ENCODE measurements around the gene BIRC2.

The BIRC2 gene

DNA sequence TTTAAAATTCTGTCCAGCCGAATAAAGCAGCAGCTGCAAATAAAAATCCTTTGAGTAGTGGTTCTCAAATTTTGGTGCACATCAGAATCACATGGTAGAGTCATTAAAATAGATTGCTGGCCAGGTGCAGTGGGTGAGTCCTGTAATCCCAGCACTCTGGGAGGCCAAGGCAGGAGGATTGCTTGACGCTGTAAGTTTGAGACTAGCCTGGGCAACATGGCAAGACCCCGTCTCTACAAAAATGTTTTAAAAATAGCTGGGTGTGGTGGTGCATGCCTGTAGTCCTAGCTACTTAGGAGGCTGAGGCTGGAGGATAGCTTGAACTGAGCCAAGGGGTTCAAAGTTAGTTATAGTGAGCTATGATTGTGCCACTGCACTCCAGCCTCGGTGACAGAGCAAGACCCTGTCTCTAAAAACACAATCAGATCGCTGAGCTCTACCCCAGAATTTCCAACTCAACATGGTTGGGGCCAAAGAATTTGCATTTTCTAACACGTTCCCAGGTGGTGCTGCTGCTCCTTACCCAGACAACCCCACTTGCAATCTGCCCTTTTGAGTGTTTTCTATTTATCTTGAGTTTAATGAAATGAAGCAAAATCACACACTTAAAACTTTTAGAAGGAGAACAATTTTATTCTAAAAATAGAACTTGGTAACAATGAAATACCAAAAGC, 48.8 kb downstream of the BIRC2 start:
- POLR2A ChIA-PET = no interaction called here
- TF ChIP-seq SUZ12 (IDR thresholded peaks at IDR 0.05) = no peak
- no peak for TF ChIP-seq FOXA1 (IDR thresholded peaks at IDR 0.05)
- no peak for TF ChIP-seq FOXM1 (IDR thresholded peaks at IDR 0.05; ENCODE audit: borderline replicate concordance)
- no peak for TF ChIP-seq BHLHE40 (IDR thresholded peaks at IDR 0.05; ENCODE audit: borderline replicate concordance)
- TF ChIP-seq NFRKB (IDR thresholded peaks at IDR 0.05) = no peak

DNA sequence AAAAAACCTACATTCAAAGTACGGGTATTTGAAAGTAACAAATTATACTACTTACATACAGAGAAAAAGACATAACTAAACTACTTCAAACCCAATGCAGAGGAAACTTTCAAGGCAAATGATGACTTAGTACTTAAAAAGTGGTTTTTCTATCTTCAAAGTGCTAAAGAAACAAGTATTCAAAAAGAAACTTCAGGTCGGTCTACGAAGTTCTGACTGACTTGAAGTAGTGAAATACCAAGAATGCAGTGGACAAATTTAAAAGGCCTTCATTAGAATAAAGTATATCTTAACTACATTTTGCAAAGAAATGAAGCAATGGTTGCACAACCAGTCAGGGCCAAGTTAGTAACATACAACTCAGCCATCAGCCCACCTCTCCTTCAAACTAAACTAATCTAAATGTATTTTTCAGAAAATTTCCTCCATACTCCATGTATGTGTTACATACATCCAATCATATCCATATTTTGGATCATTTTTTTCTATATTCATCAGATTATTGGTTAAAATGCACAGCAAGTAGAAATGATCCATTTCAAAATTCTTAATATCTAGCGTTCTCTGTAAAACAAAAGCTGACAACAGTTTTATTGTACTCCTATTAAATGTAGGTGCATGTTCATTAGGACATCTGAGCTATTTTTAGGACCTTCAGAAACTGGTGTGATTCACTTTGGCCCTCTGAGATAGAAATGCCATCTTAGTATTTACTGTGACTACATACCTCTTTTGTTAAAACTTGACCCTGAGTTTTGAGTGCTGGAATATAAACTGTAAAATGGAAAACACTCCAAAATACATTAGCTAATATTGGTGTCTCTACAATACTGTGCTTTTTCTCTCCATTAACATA, 49.9 kb downstream of the BIRC2 start:
- CTCF ChIA-PET = no interaction called here
- POLR2A ChIA-PET = no interaction called here
- TF ChIP-seq HDGF (IDR thresholded peaks at IDR 0.05; ENCODE audit: borderline replicate concordance) (no peak), ELF4 (IDR thresholded peaks at IDR 0.05) (no peak), CTBP1 (IDR thresholded peaks at IDR 0.05; ENCODE audit: borderline replicate concordance) (no peak), TARDBP (IDR thresholded peaks at IDR 0.05) (no peak), SP1 (IDR thresholded peaks at IDR 0.05) (no peak), L3MBTL2 (conservative IDR thresholded peaks at IDR 0.05) (no peak), FOXK2 (IDR thresholded peaks at IDR 0.05) (no peak), BHLHE40 (IDR thresholded peaks at IDR 0.05; ENCODE audit: borderline replicate concordance) (no peak), SUZ12 (IDR thresholded peaks at IDR 0.05) (no peak), FOXM1 (IDR thresholded peaks at IDR 0.05; ENCODE audit: borderline replicate concordance) (no peak), ZNF384 (IDR thresholded peaks at IDR 0.05) (no peak), LEF1 (IDR thresholded peaks at IDR 0.05; ENCODE audit: borderline replicate concordance) (no peak), ARNT (IDR thresholded peaks at IDR 0.05) (no peak), NFRKB (IDR thresholded peaks at IDR 0.05) (no peak), FOXA1 (IDR thresholded peaks at IDR 0.05) (no peak)
- TF ChIP-seq, protein P1, sequence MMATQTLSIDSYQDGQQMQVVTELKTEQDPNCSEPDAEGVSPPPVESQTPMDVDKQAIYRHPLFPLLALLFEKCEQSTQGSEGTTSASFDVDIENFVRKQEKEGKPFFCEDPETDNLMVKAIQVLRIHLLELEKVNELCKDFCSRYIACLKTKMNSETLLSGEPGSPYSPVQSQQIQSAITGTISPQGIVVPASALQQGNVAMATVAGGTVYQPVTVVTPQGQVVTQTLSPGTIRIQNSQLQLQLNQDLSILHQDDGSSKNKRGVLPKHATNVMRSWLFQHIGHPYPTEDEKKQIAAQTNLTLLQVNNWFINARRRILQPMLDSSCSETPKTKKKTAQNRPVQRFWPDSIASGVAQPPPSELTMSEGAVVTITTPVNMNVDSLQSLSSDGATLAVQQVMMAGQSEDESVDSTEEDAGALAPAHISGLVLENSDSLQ (IDR thresholded peaks at IDR 0.05) = no peak
- DNase-seq (ENCODE audit: extremely low spot score) = no peak

More for the DNA sequence above, 48.8 kb downstream of the BIRC2 start:
- DNase-seq (ENCODE audit: extremely low spot score) = no peak
- CTCF ChIA-PET = no interaction called here

DNA sequence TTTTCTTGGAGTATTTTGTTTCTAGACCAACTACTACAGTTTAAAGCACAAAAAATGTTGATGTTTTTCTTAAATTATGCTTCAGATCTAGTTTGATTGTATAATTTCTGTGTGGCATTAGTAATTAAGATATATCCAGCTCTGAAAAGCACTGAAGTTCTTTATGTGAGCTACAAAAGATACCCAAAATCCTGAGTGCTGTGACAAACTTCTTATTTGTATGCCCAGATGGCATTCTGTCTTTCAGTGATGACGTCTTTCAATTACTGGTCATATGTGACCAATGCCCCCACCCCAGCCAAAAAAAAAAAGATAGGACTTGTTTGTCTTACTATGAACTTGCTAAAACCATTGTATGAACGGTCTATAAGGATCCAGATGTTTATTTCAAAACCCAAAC, 51.3 kb downstream of the BIRC2 start:
- no peak for DNase-seq (ENCODE audit: extremely low spot score)
- TF ChIP-seq SP1 (IDR thresholded peaks at IDR 0.05) (no peak), FOXM1 (IDR thresholded peaks at IDR 0.05; ENCODE audit: borderline replicate concordance) (no peak), ZNF384 (IDR thresholded peaks at IDR 0.05) (no peak), LEF1 (IDR thresholded peaks at IDR 0.05; ENCODE audit: borderline replicate concordance) (no peak), ARNT (IDR thresholded peaks at IDR 0.05) (no peak), BHLHE40 (IDR thresholded peaks at IDR 0.05; ENCODE audit: borderline replicate concordance) (no peak), TARDBP (IDR thresholded peaks at IDR 0.05) (no peak), L3MBTL2 (conservative IDR thresholded peaks at IDR 0.05) (no peak)
- ChIA-PET POLR2A (no interaction called here), CTCF (interaction anchor here (1.1 to 2.5 kb wide), 2 partner anchors 8 to 10 kb away, joined by 4 to 10 read pairs; no protein-coding TSS in a partner anchor)

DNA sequence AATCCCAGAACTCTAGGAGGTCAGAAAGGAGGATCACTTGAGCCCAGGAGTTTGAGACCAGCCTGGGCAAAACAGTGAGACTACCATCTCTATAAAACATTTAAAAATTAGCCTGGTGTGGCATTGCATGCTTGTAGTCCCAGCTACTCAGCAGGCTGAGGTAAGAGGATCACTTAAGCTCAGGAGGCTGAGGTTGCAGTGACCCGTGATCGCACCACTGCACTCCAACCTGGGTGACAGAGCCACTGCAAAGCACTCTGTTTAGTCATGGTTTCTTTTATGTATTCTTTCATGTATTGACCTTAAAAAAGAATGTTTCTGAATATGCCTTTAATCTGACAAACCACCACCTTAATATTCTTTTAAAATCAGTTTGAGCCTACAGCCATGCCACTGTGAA, 52.2 kb downstream of the BIRC2 start:
- POLR2A ChIA-PET = no interaction called here

DNA sequence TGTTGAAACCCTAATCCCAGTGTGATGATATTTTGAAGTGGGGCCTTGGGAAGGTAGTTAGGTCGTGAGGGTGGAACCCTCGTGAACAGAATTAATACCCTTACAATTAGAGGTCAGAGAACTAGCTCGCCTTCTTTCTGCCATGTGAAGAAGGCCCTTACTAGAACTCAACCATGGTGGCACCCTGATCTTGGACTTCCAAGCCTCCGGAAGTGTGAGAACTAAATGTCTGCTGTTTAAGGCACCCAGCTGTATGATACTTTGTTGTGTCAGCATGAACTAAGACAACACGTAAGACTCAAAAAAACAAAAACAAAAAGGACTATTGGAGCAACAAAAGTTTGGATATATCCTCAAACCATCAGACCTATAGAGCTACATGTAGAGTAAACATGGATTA, 53.6 kb downstream of the BIRC2 start:
- CTCF ChIA-PET = interaction anchor here (0.6 to 2.5 kb wide), 3 partner anchors 10 to 204 kb away, joined by 3 to 10 read pairs (median 4); no protein-coding TSS in a partner anchor
- POLR2A ChIA-PET = no interaction called here
- TF ChIP-seq ELF4 (IDR thresholded peaks at IDR 0.05) = no peak
- TF ChIP-seq CTBP1 (IDR thresholded peaks at IDR 0.05; ENCODE audit: borderline replicate concordance) = no peak
- TF ChIP-seq FOXM1 (IDR thresholded peaks at IDR 0.05; ENCODE audit: borderline replicate concordance) = no peak
- TF ChIP-seq ARNT (IDR thresholded peaks at IDR 0.05) = no peak
- no peak for TF ChIP-seq FOXK2 (IDR thresholded peaks at IDR 0.05)
- no peak for TF ChIP-seq L3MBTL2 (conservative IDR thresholded peaks at IDR 0.05)
- TF ChIP-seq SUZ12 (IDR thresholded peaks at IDR 0.05) = no peak
- TF ChIP-seq, protein P1 (IDR thresholded peaks at IDR 0.05) = no peak
- no peak for TF ChIP-seq TARDBP (IDR thresholded peaks at IDR 0.05)
- no peak for TF ChIP-seq BHLHE40 (IDR thresholded peaks at IDR 0.05; ENCODE audit: borderline replicate concordance)
- TF ChIP-seq FOXA1 (IDR thresholded peaks at IDR 0.05) = no peak
- TF ChIP-seq ZNF384 (IDR thresholded peaks at IDR 0.05) = no peak
- no peak for TF ChIP-seq SP1 (IDR thresholded peaks at IDR 0.05)
- TF ChIP-seq NFRKB (IDR thresholded peaks at IDR 0.05) = no peak
- no peak for TF ChIP-seq LEF1 (IDR thresholded peaks at IDR 0.05; ENCODE audit: borderline replicate concordance)
- TF ChIP-seq HDGF (IDR thresholded peaks at IDR 0.05; ENCODE audit: borderline replicate concordance) = no peak
- no peak for DNase-seq (ENCODE audit: extremely low spot score)

More for the DNA sequence above, 52.2 kb downstream of the BIRC2 start:
- DNase-seq (ENCODE audit: extremely low spot score) = no peak
- CTCF ChIA-PET = interaction anchor here (1.1 to 2.5 kb wide), 2 partner anchors 9 kb away, joined by 4 to 10 read pairs; no protein-coding TSS in a partner anchor
- TF ChIP-seq FOXM1 (IDR thresholded peaks at IDR 0.05; ENCODE audit: borderline replicate concordance) (no peak), FOXK2 (IDR thresholded peaks at IDR 0.05) (no peak), HDGF (IDR thresholded peaks at IDR 0.05; ENCODE audit: borderline replicate concordance) (no peak), NFRKB (IDR thresholded peaks at IDR 0.05) (no peak), ARNT (IDR thresholded peaks at IDR 0.05) (no peak), L3MBTL2 (conservative IDR thresholded peaks at IDR 0.05) (no peak), SP1 (IDR thresholded peaks at IDR 0.05) (no peak), ZNF384 (IDR thresholded peaks at IDR 0.05) (no peak), TARDBP (IDR thresholded peaks at IDR 0.05) (no peak), SUZ12 (IDR thresholded peaks at IDR 0.05) (no peak), LEF1 (IDR thresholded peaks at IDR 0.05; ENCODE audit: borderline replicate concordance) (no peak), BHLHE40 (IDR thresholded peaks at IDR 0.05; ENCODE audit: borderline replicate concordance) (no peak), ELF4 (IDR thresholded peaks at IDR 0.05) (no peak), CTBP1 (IDR thresholded peaks at IDR 0.05; ENCODE audit: borderline replicate concordance) (no peak), FOXA1 (IDR thresholded peaks at IDR 0.05) (no peak)
- TF ChIP-seq, protein P1 (IDR thresholded peaks at IDR 0.05) = no peak

All from HEK293T (cell line).